ENCODE measurements around the gene KRT16.

- no peak for TF ChIP-seq GATA3 (IDR thresholded peaks at IDR 0.05; ENCODE audit: low read depth, low read length)
- TF ChIP-seq GATA2 (IDR thresholded peaks at IDR 0.05; ENCODE audit: low read depth, low read length): no peak
Measured at GRCh38 chr17:41631025-41631897, 18.7 kb upstream of the KRT16 start.

Measured in SH-SY5Y (cell line).